Esophagus squamous epithelium (tissue), 5 donors: Measurements from ENCODE around the gene AMPD1. TPM values are rescaled to one million over a fixed set of nuclear protein-coding genes. Genes with fewer than 3 reads are reported as not detected.

ENCODE experiments used
- DNase-seq: peaks from one replicate; lab custom pipeline; 2025; lab: John Stamatoyannopoulos, UW
- H3K27ac ChIP-seq, 4 donors: fragments of 200-600 bp; sonication (generic); one replicate each; pipeline ENCODE4 v1.5.1; 2016 to 2019; ENCODE audit warnings: mild to moderate bottlenecking in 1 of 4
- H3K27me3 ChIP-seq, 4 donors: fragments of 200-600 bp; sonication (generic); 1 replicate in 3 of 4; 2 replicates in 1 of 4; pipeline versions ENCODE4 v1.5.1 to v1.6.0; 2017 to 2021; ENCODE audit warnings: antibody characterized with exemption in 1 of 4
- H3K36me3 ChIP-seq, 3 donors: fragments of 200-600 bp; sonication (generic); one replicate each; pipeline ENCODE4 v1.5.1; 2016 to 2019
- H3K4me1 ChIP-seq, 3 donors: fragments of 200-600 bp; sonication (generic); one replicate each; pipeline ENCODE4 v1.5.1; 2017 to 2019
- H3K4me3 ChIP-seq, 4 donors: fragments of 200-600 bp; sonication (generic); 1 replicate in 3 of 4; 2 replicates in 1 of 4; pipeline ENCODE4 v1.5.1; 2016 to 2019; ENCODE audit warnings: mild to moderate bottlenecking in 2 of 4, moderate library complexity in 1 of 4
- H3K9me3 ChIP-seq, 3 donors: fragments of 200-600 bp; sonication (generic); one replicate each; pipeline ENCODE4 v1.5.1; 2016 to 2019
- CTCF ChIP-seq, 6 experiments: fragments of 450-650 bp in 4 of 6; fragments of 200-600 bp in 2 of 6; sonication (generic) in 2 of 6; IDR thresholded peaks; one replicate each; pipeline ENCODE4 v1.5.1; 2016 to 2019; ENCODE audit warnings: antibody characterized with exemption in 6 of 6, mild to moderate bottlenecking in 4 of 6, moderate library complexity in 4 of 6
- POLR2A ChIP-seq, 4 donors: fragments of 450-650 bp; IDR thresholded peaks; one replicate each; pipeline ENCODE4 v1.6.1; 2017; ENCODE audit warnings: antibody characterized with exemption in 4 of 4, mild to moderate bottlenecking in 4 of 4, moderate library complexity in 3 of 4
- WGBS, 2 donors: methylation state at CpG; one replicate each; pipeline ENCODE4 v1.1.5; 2018; 5-methylcytosine and 5-hydroxymethylcytosine counted together
- intact Hi-C: fragments of 100-400 bp; cut with DNase I; formaldehyde crosslinking; loops from one replicate; pipeline ENCODE4 v1.15.0; 2022
- total RNA-seq, 4 donors: library from RNA; depleted of rRNA; stranded (reverse); fragments of >200 nt; gene quantifications; one replicate each; pipeline ENCODE4 v1.1.0, GENCODE V29; 2016
- donor health status: DM: yes; HTN: yes; CAD: no.

The AMPD1 gene
- total RNA-seq, 4 donors from 2014 or later = 0.32 to 0.57 TPM; not detected in 2

- peaks cover 0 to 7% (median 0%) of the 10 kb centered on the region in 4 donors for H3K27me3 ChIP-seq
- H3K9me3 ChIP-seq = no peaks in the 10 kb centered on the region
- no peak overlapping the region for H3K4me3 ChIP-seq
- H3K4me1 ChIP-seq = peaks cover 0 to 4% (median 0%) of the 10 kb centered on the region in 3 donors
- H3K27ac ChIP-seq = no peak overlapping the region
- no peak for DNase-seq
- WGBS, 2 donors = 80 to 85% methylated on average over 4 to 5 of the region's 5 CpGs
- TF ChIP-seq CTCF (IDR thresholded peaks at IDR 0.05) (no peak), POLR2A (IDR thresholded peaks at IDR 0.05) (no peak)
- intact Hi-C loops = no loop called here
- no peaks in the 10 kb centered on the region for H3K36me3 ChIP-seq
Measured at GRCh38 chr1:114677691-114678090, 17.7 kb downstream of the AMPD1 start.

DNA sequence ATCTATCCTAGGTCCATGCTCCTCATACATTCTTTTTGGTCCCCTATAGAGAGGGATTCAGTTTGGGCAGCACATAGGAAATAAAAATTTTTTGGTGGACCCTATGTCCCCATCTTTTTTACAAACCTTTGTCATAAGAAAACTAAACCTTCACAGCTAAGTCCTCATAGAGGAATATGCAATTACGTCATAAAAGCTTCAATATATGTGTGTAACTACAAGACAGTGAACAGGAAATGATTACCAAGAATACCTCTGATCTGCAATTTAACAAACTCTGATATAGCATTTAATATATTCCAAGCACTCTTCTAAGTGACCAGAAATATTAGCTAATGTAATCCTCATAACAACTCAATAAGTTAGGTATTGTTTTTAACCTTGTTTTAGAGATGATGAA lies 19.2 kb downstream of the AMPD1 start:
- H3K9me3 ChIP-seq = no peaks in the 10 kb centered on the region
- H3K4me3 ChIP-seq = no peak overlapping the region
- no peak overlapping the region for H3K27ac ChIP-seq
- H3K4me1 ChIP-seq = peaks cover 0 to 12% (median 1%) of the 10 kb centered on the region in 3 donors
- TF ChIP-seq CTCF (IDR thresholded peaks at IDR 0.05) = no peak
- no peak for TF ChIP-seq POLR2A (IDR thresholded peaks at IDR 0.05)
- H3K36me3 ChIP-seq = no peaks in the 10 kb centered on the region
- DNase-seq = no peak
- intact Hi-C loops = no loop called here
- WGBS, 2 donors = 77 to 83% methylated on average over 1 of the region's 1 CpG
- H3K27me3 ChIP-seq = peaks cover 0 to 7% (median 0%) of the 10 kb centered on the region in 4 donors

- 40 to 72% methylated on average over 3 to 7 of the region's 7 CpGs for WGBS, 2 donors
- intact Hi-C loops = no loop called here
Measured at GRCh38 chr1:114671939-114672275, 23.4 kb downstream of the AMPD1 start.

DNA sequence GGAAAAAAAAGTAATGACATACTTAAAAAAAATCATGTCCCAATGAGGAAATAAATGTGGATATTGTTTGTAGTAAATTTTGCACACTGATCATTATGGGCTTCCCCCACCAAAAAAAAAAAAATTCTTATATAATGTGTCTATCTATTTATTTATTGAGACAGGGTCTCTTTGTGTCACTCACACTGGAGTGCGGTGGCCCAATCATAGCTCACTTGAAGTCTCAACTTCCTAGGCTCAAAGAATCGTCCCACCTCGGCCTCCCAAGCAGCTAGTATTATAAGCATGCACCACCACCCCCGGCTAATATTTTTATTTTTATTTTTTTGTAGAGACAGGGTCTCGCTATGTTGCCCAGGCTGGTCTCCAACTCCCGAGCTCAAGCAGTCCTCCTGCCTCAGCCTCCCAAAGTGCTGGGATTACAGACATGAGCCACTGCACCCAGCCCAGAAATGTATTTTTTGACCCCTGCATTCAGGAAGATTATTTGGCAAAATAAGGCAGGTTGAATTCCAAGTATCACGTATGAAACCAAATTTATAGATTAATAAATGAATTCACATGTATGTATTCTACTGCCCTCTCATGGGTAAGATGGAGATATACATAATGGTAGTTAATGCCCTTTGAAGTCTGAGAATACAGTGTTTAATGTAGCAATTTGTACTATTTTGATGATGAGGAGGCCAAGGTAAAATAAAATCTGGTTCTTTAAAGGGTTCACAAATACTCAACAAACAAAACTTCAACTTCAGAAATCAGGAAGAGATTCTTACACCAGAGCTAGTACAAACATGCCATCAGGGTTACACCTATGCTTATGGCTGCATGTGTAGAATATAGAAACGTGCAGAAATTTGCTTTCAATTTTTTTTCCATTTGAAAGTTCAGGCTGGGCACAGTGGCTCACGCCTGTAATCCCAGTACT lies 24.1 kb downstream of the AMPD1 start:
- TF ChIP-seq CTCF (IDR thresholded peaks at IDR 0.05) (peak in 5 of 6 experiments; percentile 19 to 72 (median 46)), POLR2A (IDR thresholded peaks at IDR 0.05) (no peak)
- no peak for DNase-seq
- intact Hi-C loops = no loop called here
- Histone ChIP-seq H3K4me1 (peaks cover 0 to 40% (median 3%) of the 10 kb centered on the region in 3 donors), H3K27me3 (peaks cover 0 to 7% (median 0%) of the 10 kb centered on the region in 4 donors), H3K27ac (peak overlapping the region; percentile 94 to 99 (median 96)), H3K4me3 (peak overlapping the region in 3 of 4 donors; percentile 63 to 97 (median 89)), H3K36me3 (no peaks in the 10 kb centered on the region), H3K9me3 (no peaks in the 10 kb centered on the region)
- WGBS, 2 donors = 35 to 40% methylated on average over 9 of the region's 9 CpGs

More at GRCh38 chr1:114671939-114672275, 23.4 kb downstream of the AMPD1 start:
- Histone ChIP-seq H3K27me3 (peaks cover 0 to 7% (median 0%) of the 10 kb centered on the region in 4 donors), H3K36me3 (no peaks in the 10 kb centered on the region), H3K27ac (peak overlapping the region; percentile 94 to 99 (median 96)), H3K4me3 (no peak overlapping the region), H3K4me1 (peaks cover 0 to 40% (median 3%) of the 10 kb centered on the region in 3 donors), H3K9me3 (no peaks in the 10 kb centered on the region)
- no peak for TF ChIP-seq POLR2A (IDR thresholded peaks at IDR 0.05)
- no peak for TF ChIP-seq CTCF (IDR thresholded peaks at IDR 0.05)
- no peak for DNase-seq
